K562 (cell line): ENCODE data around the gene RETN. TPM values are rescaled to one million over a fixed set of nuclear protein-coding genes. Genes with fewer than 3 reads are reported as not detected.
A peak's percentile ranks its signal among the peaks of the same experiment; 100 is the strongest.

Source experiments
- CBFA2T2 ChIP-seq: fragments of 450-650 bp; conservative IDR thresholded peaks from 2 replicates; pipeline ENCODE4 v1.6.1; 2017; ENCODE audit warnings: mild to moderate bottlenecking
- CTCF ChIP-seq, 3 experiments: IDR thresholded peaks in 2 of 3; conservative IDR thresholded peaks in 1 of 3; 2 replicates each; pipeline ENCODE4 v1.5.1; 2011 to 2012; ENCODE audit warnings: low read length in 3 of 3, mild to moderate bottlenecking in 3 of 3, control low read depth in 2 of 3, improper control_type of control experiment in 1 of 3, inconsistent platforms in 1 of 3, low read depth in 1 of 3, mixed read lengths in 1 of 3, moderate library complexity in 1 of 3; ENCODE audit not compliant: insufficient read depth in 2 of 3
- DLX4 ChIP-seq: fragments of 250-450 bp; sonication (Bioruptor Pico); IDR thresholded peaks from 2 replicates; pipeline ENCODE4 v1.6.1; 2021; ENCODE audit warnings: mild to moderate bottlenecking
- EHMT2 ChIP-seq: fragments of 450-650 bp; IDR thresholded peaks from 2 replicates; pipeline ENCODE4 v1.6.1; 2018; ENCODE audit warnings: antibody characterized with exemption
- HMG20A ChIP-seq: fragments of 450-650 bp; formaldehyde crosslinking; conservative IDR thresholded peaks from 2 replicates; pipeline ENCODE4 v1.4.0; 2020; ENCODE audit warnings: mild to moderate bottlenecking, mixed read lengths
- ID3 ChIP-seq, 2 experiments: fragments of 250-450 bp in 1 of 2; fragments of 450-650 bp in 1 of 2; sonication (Bioruptor Pico) in 1 of 2; IDR thresholded peaks; 2 replicates each; pipeline versions ENCODE4 v1.6.1 to v1.8.0; 2016 to 2021; ENCODE audit warnings: mild to moderate bottlenecking in 2 of 2, moderate library complexity in 2 of 2, missing compliant biosample characterization in 1 of 2, missing genetic modification characterization in 1 of 2
- KLF16 ChIP-seq: IDR thresholded peaks from 2 replicates; pipeline ENCODE4 v1.6.1; 2016; ENCODE audit warnings: antibody characterized with exemption
- MAFK ChIP-seq: IDR thresholded peaks from 2 replicates; pipeline ENCODE4 v1.6.1; 2011; ENCODE audit warnings: low read length, improper control_type of control experiment
- MTA3 ChIP-seq: fragments of 450-650 bp; formaldehyde crosslinking; IDR thresholded peaks from 2 replicates; pipeline ENCODE4 v1.6.1; 2017; ENCODE audit warnings: mild to moderate bottlenecking, borderline replicate concordance
- NELFE ChIP-seq: IDR thresholded peaks from 2 replicates; pipeline ENCODE4 v1.6.1; 2011; ENCODE audit warnings: mild to moderate bottlenecking; ENCODE audit not compliant: insufficient read depth, insufficient read length
- RAD21 ChIP-seq, 2 experiments: fragments of 250-450 bp in 1 of 2; fragments of 450-650 bp in 1 of 2; sonication (Bioruptor Pico) in 1 of 2; formaldehyde crosslinking in 1 of 2; IDR thresholded peaks in 1 of 2; conservative IDR thresholded peaks in 1 of 2; 2 replicates each; pipeline versions ENCODE4 v1.4.0 to v1.8.0; 2020 to 2022; ENCODE audit warnings: mild to moderate bottlenecking in 2 of 2, moderate library complexity in 1 of 2
- RB1 ChIP-seq: fragments of 450-650 bp; IDR thresholded peaks from 2 replicates; pipeline ENCODE4 v1.6.1; 2017; ENCODE audit warnings: low read depth, mild to moderate bottlenecking
- RBFOX2 ChIP-seq: fragments of 200-400 bp; formaldehyde crosslinking; IDR thresholded peaks from 2 replicates; pipeline ENCODE4 v1.6.1; 2017; ENCODE audit warnings: low read depth, mild to moderate bottlenecking, low read length, moderate library complexity
- RBM17 ChIP-seq: fragments of 200-400 bp; formaldehyde crosslinking; IDR thresholded peaks from 2 replicates; pipeline ENCODE4 v1.6.1; 2017; ENCODE audit warnings: low read depth, mild to moderate bottlenecking, low read length, borderline replicate concordance
- SMARCA4 ChIP-seq: fragments of 450-650 bp; IDR thresholded peaks from 2 replicates; pipeline ENCODE4 v1.6.1; 2016
- TARDBP ChIP-seq: fragments of 450-650 bp; IDR thresholded peaks from 2 replicates; pipeline ENCODE4 v1.6.1; 2016
- TCF7L2 ChIP-seq: fragments of 150-350 bp; IDR thresholded peaks from 2 replicates; pipeline ENCODE4 v1.6.1; 2016; ENCODE audit warnings: low read depth, mild to moderate bottlenecking, low read length, moderate library complexity
- XRCC3 ChIP-seq: fragments of 450-650 bp; IDR thresholded peaks from 2 replicates; pipeline ENCODE4 v1.6.1; 2017; ENCODE audit warnings: mild to moderate bottlenecking, moderate library complexity
- ZNF12 ChIP-seq: sonication (generic); formaldehyde crosslinking; IDR thresholded peaks from 2 replicates; pipeline ENCODE4 v1.4.0; 2020; ENCODE audit warnings: mild to moderate bottlenecking, missing genetic modification reagents
- ZNF695 ChIP-seq: fragments of 450-650 bp; formaldehyde crosslinking; IDR thresholded peaks from 2 replicates; pipeline ENCODE4 v1.4.0; 2020; ENCODE audit warnings: mild to moderate bottlenecking, moderate library complexity
- polyA plus RNA-seq, 8 experiments: library from polyadenylated mRNA; depleted of rRNA in 4 of 8; stranded (reverse) in 5 of 8; unstranded in 3 of 8; fragments of >200 nt; fragmentation: Nextera tagmentation in 2 of 8; fragmentation: Illumina TruSeq in 1 of 8; extraction: Ambion mirVana in 2 of 8; extraction: Trizol in 1 of 8; gene quantifications; 2 replicates each; pipeline versions ENCODE4 v1.2.1 to v1.2.3, GENCODE V29; 2011 to 2014; ENCODE audit warnings: inconsistent platforms in 1 of 8, missing spikeins in 1 of 8
- total RNA-seq, 7 experiments: library from RNA; depleted of rRNA in 6 of 7; stranded (reverse); fragments of >200 nt in 6 of 7; fragmentation: Illumina TruSeq in 2 of 7; extraction: Trizol in 2 of 7; gene quantifications; 2 replicates each; pipeline versions ENCODE4 v1.2.1 to v1.2.3, GENCODE V29; 2011 to 2021; ENCODE audit warnings: low replicate concordance in 1 of 7
- TF ChIP-seq, protein P1 (sequence below): sonication (generic); formaldehyde crosslinking; IDR thresholded peaks from 2 replicates; pipeline ENCODE4 v1.8.1; 2022; ENCODE audit warnings: missing genetic modification reagents
- TF ChIP-seq, protein P2 (sequence below): fragments of 250-450 bp; sonication (Bioruptor Pico); IDR thresholded peaks from 2 replicates; pipeline ENCODE4 v1.4.0; 2020; ENCODE audit warnings: mild to moderate bottlenecking, moderate library complexity

The RETN gene
- total and polyA plus RNA-seq, 9 of the 15 experiments (the other 6 are each of a cell fraction or from before 2014, with no cell fraction given): not detected

- TF ChIP-seq SMARCA4 (peak; percentile 81; the same call in 1 of the 2 replicates), KLF16 (peak; percentile 63; the same call in 1 of the 2 replicates), CBFA2T2 (0 out of 2 replicates have a peak, but pooled peaks have one; percentile 15), ZNF12 (CRISPR knock-in tag) (peak; percentile 89; the same call in 1 of the 2 replicates), CTCF (IDR thresholded peaks at IDR 0.05 in 2 of 3, conservative IDR thresholded peaks at IDR 0.05 in 1 of 3; ENCODE audit: insufficient read depth in 2 of 3, low read depth in 1 of 3, low read length in 3 of 3) (peak; percentile 88 to 99 (median 96)), TCF7L2 (peak; percentile 97), EHMT2 (no peak), RB1 (peak; percentile 69), XRCC3 (no peak), NELFE (no peak), ZNF695 (no peak), RBFOX2 (no peak), TARDBP (no peak), HMG20A (CRISPR knock-in tag) (no peak), DLX4 (CRISPR knock-in tag) (no peak), MTA3 (peak; percentile 36; the same call in 1 of the 2 replicates), RAD21 (CRISPR knock-in tag; conservative IDR thresholded peaks at IDR 0.05 in 1 of 2, IDR thresholded peaks at IDR 0.05 in 1 of 2) (peak; percentile 71 to 79), MAFK (no peak), ID3 (CRISPR knock-in tag; IDR thresholded peaks at IDR 0.05) (no peak), ID3 (tag; IDR thresholded peaks at IDR 0.05) (0 out of 2 replicates have a peak, but pooled peaks have one; percentile 19), RBM17 (no peak)
- TF ChIP-seq, protein P1, sequence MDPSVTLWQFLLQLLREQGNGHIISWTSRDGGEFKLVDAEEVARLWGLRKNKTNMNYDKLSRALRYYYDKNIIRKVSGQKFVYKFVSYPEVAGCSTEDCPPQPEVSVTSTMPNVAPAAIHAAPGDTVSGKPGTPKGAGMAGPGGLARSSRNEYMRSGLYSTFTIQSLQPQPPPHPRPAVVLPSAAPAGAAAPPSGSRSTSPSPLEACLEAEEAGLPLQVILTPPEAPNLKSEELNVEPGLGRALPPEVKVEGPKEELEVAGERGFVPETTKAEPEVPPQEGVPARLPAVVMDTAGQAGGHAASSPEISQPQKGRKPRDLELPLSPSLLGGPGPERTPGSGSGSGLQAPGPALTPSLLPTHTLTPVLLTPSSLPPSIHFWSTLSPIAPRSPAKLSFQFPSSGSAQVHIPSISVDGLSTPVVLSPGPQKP (CRISPR knock-in tag): no peak
- TF ChIP-seq, protein P2, sequence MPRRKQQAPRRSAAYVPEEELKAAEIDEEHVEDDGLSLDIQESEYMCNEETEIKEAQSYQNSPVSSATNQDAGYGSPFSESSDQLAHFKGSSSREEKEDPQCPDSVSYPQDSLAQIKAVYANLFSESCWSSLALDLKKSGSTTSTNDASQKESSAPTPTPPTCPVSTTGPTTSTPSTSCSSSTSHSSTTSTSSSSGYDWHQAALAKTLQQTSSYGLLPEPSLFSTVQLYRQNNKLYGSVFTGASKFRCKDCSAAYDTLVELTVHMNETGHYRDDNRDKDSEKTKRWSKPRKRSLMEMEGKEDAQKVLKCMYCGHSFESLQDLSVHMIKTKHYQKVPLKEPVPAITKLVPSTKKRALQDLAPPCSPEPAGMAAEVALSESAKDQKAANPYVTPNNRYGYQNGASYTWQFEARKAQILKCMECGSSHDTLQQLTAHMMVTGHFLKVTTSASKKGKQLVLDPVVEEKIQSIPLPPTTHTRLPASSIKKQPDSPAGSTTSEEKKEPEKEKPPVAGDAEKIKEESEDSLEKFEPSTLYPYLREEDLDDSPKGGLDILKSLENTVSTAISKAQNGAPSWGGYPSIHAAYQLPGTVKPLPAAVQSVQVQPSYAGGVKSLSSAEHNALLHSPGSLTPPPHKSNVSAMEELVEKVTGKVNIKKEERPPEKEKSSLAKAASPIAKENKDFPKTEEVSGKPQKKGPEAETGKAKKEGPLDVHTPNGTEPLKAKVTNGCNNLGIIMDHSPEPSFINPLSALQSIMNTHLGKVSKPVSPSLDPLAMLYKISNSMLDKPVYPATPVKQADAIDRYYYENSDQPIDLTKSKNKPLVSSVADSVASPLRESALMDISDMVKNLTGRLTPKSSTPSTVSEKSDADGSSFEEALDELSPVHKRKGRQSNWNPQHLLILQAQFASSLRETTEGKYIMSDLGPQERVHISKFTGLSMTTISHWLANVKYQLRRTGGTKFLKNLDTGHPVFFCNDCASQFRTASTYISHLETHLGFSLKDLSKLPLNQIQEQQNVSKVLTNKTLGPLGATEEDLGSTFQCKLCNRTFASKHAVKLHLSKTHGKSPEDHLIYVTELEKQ (CRISPR knock-in tag): no peak
Observed at GRCh38 chr19:7652061-7652641, 16.7 kb upstream of the RETN start (continued).
